ENCODE measurements around the gene SH3BGRL2. TPM values are rescaled to one million over a fixed set of nuclear protein-coding genes. Genes with fewer than 3 reads are reported as not detected.

Gene SH3BGRL2
- total RNA-seq, 4 donors from 2014 or later: 24.4 to 52.3 (median 33.2) TPM

DNA sequence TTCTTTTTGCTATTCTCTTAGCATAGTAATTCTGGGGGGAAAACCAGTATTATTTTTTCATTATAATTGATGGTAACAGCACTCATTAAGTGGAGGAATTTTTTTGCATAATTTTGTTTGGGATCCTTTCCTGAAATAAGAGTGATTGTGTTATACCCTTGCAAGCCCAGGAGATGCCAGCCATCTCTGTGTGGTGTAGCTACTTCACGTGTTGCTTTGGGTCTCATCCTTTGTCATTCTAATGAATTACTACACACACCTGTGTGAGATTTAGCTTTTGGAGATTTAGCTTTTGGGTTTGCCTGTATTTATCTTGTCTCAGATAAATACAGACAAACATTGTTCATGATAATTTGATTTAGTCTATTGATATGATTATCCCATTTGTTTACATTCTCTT, 76.5 kb downstream of the SH3BGRL2 start:
- 80% methylated on average over 1 of the region's 1 CpG; no CpG with 5 or more reads in 1 of the 2 donors for WGBS, 2 donors (ENCODE audit: low coverage in 1 of 2)
- no peak for ATAC-seq
- H3K27me3 ChIP-seq: no peaks in the 10 kb centered on the region
- no peak overlapping the region for H3K4me3 ChIP-seq
- H3K9me3 ChIP-seq: no peaks in the 10 kb centered on the region
- no peak for TF ChIP-seq CTCF (IDR thresholded peaks at IDR 0.05)
- no peak for TF ChIP-seq POLR2A (IDR thresholded peaks at IDR 0.05)
- no peak for TF ChIP-seq EP300 (IDR thresholded peaks at IDR 0.05)
- TF ChIP-seq POLR2AphosphoS5 (IDR thresholded peaks at IDR 0.05): no peak
- H3K27ac ChIP-seq: no peak overlapping the region
- H3K36me3 ChIP-seq: no peaks in the 10 kb centered on the region
- peaks cover 0 to 15% (median 0%) of the 10 kb centered on the region in 3 donors for H3K4me1 ChIP-seq

GRCh38 chr6:79708095-79708791, 77.1 kb downstream of the SH3BGRL2 start:
- Histone ChIP-seq H3K27me3 (no peaks in the 10 kb centered on the region), H3K4me1 (peaks cover 0 to 15% (median 0%) of the 10 kb centered on the region in 3 donors), H3K4me3 (no peak overlapping the region), H3K9me3 (no peaks in the 10 kb centered on the region), H3K36me3 (no peaks in the 10 kb centered on the region), H3K27ac (no peak overlapping the region)
- WGBS, 2 donors (ENCODE audit: low coverage in 1 of 2): 51 to 54% methylated on average over 3 of the region's 3 CpGs
- TF ChIP-seq EP300 (IDR thresholded peaks at IDR 0.05) (no peak), CTCF (IDR thresholded peaks at IDR 0.05) (no peak), POLR2A (IDR thresholded peaks at IDR 0.05) (no peak), POLR2AphosphoS5 (IDR thresholded peaks at IDR 0.05) (no peak)
- no peak for ATAC-seq

GRCh38 chr6:79710127-79710526, 79.0 kb downstream of the SH3BGRL2 start:
- ATAC-seq: no peak

DNA sequence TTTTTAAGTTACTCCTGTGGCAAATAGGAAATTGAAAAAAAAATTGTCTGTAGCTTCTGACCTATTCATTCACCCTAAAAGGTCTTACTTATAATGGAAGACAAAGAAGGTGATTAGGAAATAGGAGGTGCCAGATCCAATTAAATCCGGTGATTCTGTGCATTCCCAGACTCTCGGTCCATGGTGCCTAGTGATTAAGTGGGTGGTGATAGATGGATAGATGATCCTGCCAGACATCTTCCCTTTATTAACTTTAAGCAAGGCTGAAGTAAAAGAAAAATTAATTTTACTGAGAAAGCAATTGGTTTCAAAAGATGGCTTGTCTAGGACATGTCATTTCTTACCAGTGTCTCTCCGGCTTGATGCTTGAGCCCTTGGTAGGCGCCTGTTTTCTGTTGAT, 80.0 kb downstream of the SH3BGRL2 start:
- H3K4me1 ChIP-seq: peaks cover 0 to 15% (median 0%) of the 10 kb centered on the region in 3 donors
- no peak for ATAC-seq
- H3K36me3 ChIP-seq: no peaks in the 10 kb centered on the region
- H3K27me3 ChIP-seq: no peaks in the 10 kb centered on the region
- no peak overlapping the region for H3K4me3 ChIP-seq
- H3K27ac ChIP-seq: no peak overlapping the region
- TF ChIP-seq POLR2AphosphoS5 (IDR thresholded peaks at IDR 0.05): no peak
- no peak for TF ChIP-seq POLR2A (IDR thresholded peaks at IDR 0.05)
- no peak for TF ChIP-seq CTCF (IDR thresholded peaks at IDR 0.05)
- no peak for TF ChIP-seq EP300 (IDR thresholded peaks at IDR 0.05)
- H3K9me3 ChIP-seq: no peaks in the 10 kb centered on the region
- WGBS, 2 donors (ENCODE audit: low coverage in 1 of 2): 58 to 74% methylated on average over 3 to 4 of the region's 4 CpGs

More at GRCh38 chr6:79710127-79710526, 79.0 kb downstream of the SH3BGRL2 start:
- H3K4me1 ChIP-seq: peaks cover 0 to 15% (median 0%) of the 10 kb centered on the region in 3 donors
- H3K36me3 ChIP-seq: no peaks in the 10 kb centered on the region
- no peaks in the 10 kb centered on the region for H3K27me3 ChIP-seq
- no peak overlapping the region for H3K4me3 ChIP-seq
- WGBS, 2 donors (ENCODE audit: low coverage in 1 of 2): 85 to 88% methylated on average over 1 to 2 of the region's 3 CpGs
- no peaks in the 10 kb centered on the region for H3K9me3 ChIP-seq
- no peak overlapping the region for H3K27ac ChIP-seq
- TF ChIP-seq EP300 (IDR thresholded peaks at IDR 0.05) (no peak), CTCF (IDR thresholded peaks at IDR 0.05) (no peak), POLR2AphosphoS5 (IDR thresholded peaks at IDR 0.05) (no peak), POLR2A (IDR thresholded peaks at IDR 0.05) (no peak)

GRCh38 chr6:79712144-79712543, 81.0 kb downstream of the SH3BGRL2 start:
- Histone ChIP-seq H3K27me3 (no peaks in the 10 kb centered on the region), H3K4me3 (no peak overlapping the region), H3K4me1 (peaks cover 0 to 15% (median 0%) of the 10 kb centered on the region in 3 donors), H3K27ac (no peak overlapping the region), H3K9me3 (no peaks in the 10 kb centered on the region), H3K36me3 (no peaks in the 10 kb centered on the region)
- 65 to 69% methylated on average over 2 of the region's 2 CpGs for WGBS, 2 donors (ENCODE audit: low coverage in 1 of 2)
- no peak for TF ChIP-seq POLR2A (IDR thresholded peaks at IDR 0.05)
- no peak for TF ChIP-seq POLR2AphosphoS5 (IDR thresholded peaks at IDR 0.05)
- TF ChIP-seq CTCF (IDR thresholded peaks at IDR 0.05): no peak
- TF ChIP-seq EP300 (IDR thresholded peaks at IDR 0.05): no peak
- ATAC-seq: no peak

Measured in gastroesophageal sphincter (tissue), 4 donors.